NB4 (cell line): Measurements from ENCODE around the gene HYAL3.
"Not testable (repeated sequence)": the region's sequence is repeated elsewhere in the genome, so short reads cannot be mapped to it uniquely, and the experiment has no call there.

Source experiments
- DNase-seq: peaks from one replicate; pipeline ENCODE4 v3.0.0; 2010; ENCODE audit warnings: low read depth
- H3K4me3 ChIP-seq: one replicate; pipeline ENCODE4 v1.5.1; 2011; ENCODE audit warnings: mild to moderate bottlenecking, low read depth, low read length, moderate library complexity
- MYC ChIP-seq: IDR thresholded peaks from 2 replicates; pipeline ENCODE4 v1.6.1; 2011; ENCODE audit warnings: low read depth, low read length
- POLR2A ChIP-seq: IDR thresholded peaks from 2 replicates; pipeline ENCODE4 v1.6.1; 2011; ENCODE audit warnings: mild to moderate bottlenecking; ENCODE audit not compliant: insufficient read length; ENCODE audit errors: extremely low read depth
- TF ChIP-seq, protein P1 (sequence below): IDR thresholded peaks from 2 replicates; pipeline ENCODE4 v1.6.1; 2011; ENCODE audit warnings: low read depth, low read length
- TF ChIP-seq, protein P2 (sequence below): IDR thresholded peaks from one replicate; pipeline ENCODE4 v1.5.1; 2012; ENCODE audit warnings: low read depth, low read length

HYAL3 gene

DNA sequence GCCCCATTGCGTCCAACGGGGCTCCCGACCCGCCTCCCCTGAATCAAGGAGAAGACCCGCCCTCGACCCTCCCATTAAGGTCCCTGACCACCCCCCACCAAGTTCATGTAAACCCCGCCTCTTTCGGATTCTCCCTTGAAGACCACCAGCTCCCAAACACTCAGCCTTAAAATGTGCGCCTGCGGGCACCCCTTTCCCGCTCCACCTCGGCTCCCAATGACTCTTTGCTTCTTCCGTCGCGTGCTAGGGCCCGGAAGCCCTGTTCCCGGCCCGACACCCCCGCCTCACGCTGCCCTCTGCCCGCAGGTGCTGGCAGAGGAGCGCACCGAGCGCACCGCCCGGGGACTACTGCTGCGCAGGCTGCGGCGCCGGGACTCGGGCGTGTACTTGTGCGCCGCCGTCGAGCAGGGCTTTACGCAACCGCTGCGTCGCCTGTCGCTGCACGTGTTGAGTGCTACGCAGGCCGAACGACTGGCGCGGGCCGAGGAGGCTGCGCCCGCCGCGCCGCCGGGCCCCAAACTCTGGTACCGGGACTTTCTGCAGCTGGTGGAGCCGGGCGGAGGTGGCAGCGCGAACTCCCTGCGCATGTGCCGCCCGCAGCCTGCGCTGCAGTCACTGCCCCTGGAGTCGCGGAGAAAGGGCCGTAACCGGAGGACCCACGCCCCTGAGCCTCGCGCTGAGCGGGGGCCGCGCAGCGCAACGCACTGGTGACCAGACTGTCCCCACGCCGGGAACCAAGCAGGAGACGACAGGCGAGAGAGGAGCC is 23.0 kb downstream of the HYAL3 start:
- H3K4me3 ChIP-seq, result no peak overlapping the region
- TF ChIP-seq, protein P1, sequence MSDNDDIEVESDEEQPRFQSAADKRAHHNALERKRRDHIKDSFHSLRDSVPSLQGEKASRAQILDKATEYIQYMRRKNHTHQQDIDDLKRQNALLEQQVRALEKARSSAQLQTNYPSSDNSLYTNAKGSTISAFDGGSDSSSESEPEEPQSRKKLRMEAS, result no peak
- no peak for TF ChIP-seq POLR2A
- TF ChIP-seq MYC, result no peak
- TF ChIP-seq, protein P2, sequence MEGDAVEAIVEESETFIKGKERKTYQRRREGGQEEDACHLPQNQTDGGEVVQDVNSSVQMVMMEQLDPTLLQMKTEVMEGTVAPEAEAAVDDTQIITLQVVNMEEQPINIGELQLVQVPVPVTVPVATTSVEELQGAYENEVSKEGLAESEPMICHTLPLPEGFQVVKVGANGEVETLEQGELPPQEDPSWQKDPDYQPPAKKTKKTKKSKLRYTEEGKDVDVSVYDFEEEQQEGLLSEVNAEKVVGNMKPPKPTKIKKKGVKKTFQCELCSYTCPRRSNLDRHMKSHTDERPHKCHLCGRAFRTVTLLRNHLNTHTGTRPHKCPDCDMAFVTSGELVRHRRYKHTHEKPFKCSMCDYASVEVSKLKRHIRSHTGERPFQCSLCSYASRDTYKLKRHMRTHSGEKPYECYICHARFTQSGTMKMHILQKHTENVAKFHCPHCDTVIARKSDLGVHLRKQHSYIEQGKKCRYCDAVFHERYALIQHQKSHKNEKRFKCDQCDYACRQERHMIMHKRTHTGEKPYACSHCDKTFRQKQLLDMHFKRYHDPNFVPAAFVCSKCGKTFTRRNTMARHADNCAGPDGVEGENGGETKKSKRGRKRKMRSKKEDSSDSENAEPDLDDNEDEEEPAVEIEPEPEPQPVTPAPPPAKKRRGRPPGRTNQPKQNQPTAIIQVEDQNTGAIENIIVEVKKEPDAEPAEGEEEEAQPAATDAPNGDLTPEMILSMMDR, result no peak
- no peak for DNase-seq

GRCh38 chr3:50275141-50275995 is 23.8 kb downstream of the HYAL3 start:
- DNase-seq, result no peak
- H3K4me3 ChIP-seq, result no peak overlapping the region

GRCh38 chr3:50274371-50275104 is 24.7 kb downstream of the HYAL3 start:
- no peak for TF ChIP-seq MYC
- TF ChIP-seq, protein P2, result peak; percentile 79
- TF ChIP-seq POLR2A, result no peak
- TF ChIP-seq, protein P1, result no peak
- no peak overlapping the region for H3K4me3 ChIP-seq
- DNase-seq, result peak; percentile 81

More at GRCh38 chr3:50275141-50275995, 23.8 kb downstream of the HYAL3 start:
- TF ChIP-seq, protein P1, result no peak
- TF ChIP-seq POLR2A (no peak), MYC (no peak)
- TF ChIP-seq, protein P2, result no peak

DNA sequence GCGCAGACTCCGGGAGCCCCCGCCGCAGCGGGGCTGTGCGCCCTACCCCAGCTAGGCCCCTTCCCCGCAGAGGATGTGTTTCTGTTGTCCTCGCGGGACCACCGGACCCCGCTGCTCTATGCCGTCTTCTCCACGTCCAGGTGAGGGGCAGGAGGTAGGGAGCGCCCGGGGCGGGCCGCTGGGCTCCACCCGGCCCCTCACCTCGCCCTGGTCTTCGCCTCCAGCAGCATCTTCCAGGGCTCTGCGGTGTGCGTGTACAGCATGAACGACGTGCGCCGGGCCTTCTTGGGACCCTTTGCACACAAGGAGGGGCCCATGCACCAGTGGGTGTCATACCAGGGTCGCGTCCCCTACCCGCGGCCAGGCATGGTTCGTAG is 25.5 kb downstream of the HYAL3 start:
- no peak for DNase-seq
- no peak overlapping the region for H3K4me3 ChIP-seq
- TF ChIP-seq, protein P1, result no peak
- no peak for TF ChIP-seq POLR2A
- TF ChIP-seq, protein P2, result no peak
- no peak for TF ChIP-seq MYC

- TF ChIP-seq, protein P1, result no peak
- TF ChIP-seq, protein P2, result peak; percentile 74
- no peak overlapping the region for H3K4me3 ChIP-seq
- DNase-seq, result peak; percentile 82
These were observed 26.1 kb downstream of the HYAL3 start for GRCh38 chr3:50272911-50273688.

GRCh38 chr3:50272538-50272910 is 26.7 kb downstream of the HYAL3 start:
- DNase-seq, H3K4me3 ChIP-seq: not testable (repeated sequence)
